GM23338 (cell line): ENCODE results near the gene PHF13. TPM values are rescaled to one million over a fixed set of nuclear protein-coding genes. Genes with fewer than 3 reads are reported as not detected.

Experiments
- CREB1 ChIP-seq: fragments of 250-450 bp; sonication (Bioruptor Pico); IDR thresholded peaks from 2 replicates; pipeline ENCODE4 v1.5.0; 2020; ENCODE audit warnings: low read depth, mild to moderate bottlenecking, moderate library complexity
- ETS1 ChIP-seq: IDR thresholded peaks from 2 replicates; pipeline ENCODE4 v1.6.1; 2016; ENCODE audit warnings: antibody characterized with exemption
- EZH2 ChIP-seq: fragments of 200-600 bp; sonication (generic); IDR thresholded peaks from one replicate; pipeline ENCODE4 v1.8.0; 2017; ENCODE audit warnings: antibody characterized with exemption, mild to moderate bottlenecking, low read depth; ENCODE audit not compliant: unreplicated experiment
- POLR2AphosphoS5 ChIP-seq: IDR thresholded peaks from 2 replicates; pipeline ENCODE4 v1.6.1; 2016; ENCODE audit warnings: antibody characterized with exemption, low read depth
- STAT1 ChIP-seq: IDR thresholded peaks from one replicate; pipeline ENCODE4 v1.6.1; 2016; ENCODE audit warnings: antibody characterized with exemption; ENCODE audit not compliant: unreplicated experiment
- ZNF462 ChIP-seq: fragments of 250-450 bp; sonication (Bioruptor Pico); IDR thresholded peaks from 2 replicates; pipeline ENCODE4 v1.5.0; 2020; ENCODE audit warnings: mild to moderate bottlenecking, moderate library complexity
- polyA plus RNA-seq: library from polyadenylated mRNA; unstranded; fragments of >200 nt; fragmentation: Nextera tagmentation; extraction: Ambion mirVana; gene quantifications from 2 replicates; pipeline ENCODE4 v1.2.1, GENCODE V29; 2016
- total RNA-seq: library from RNA; depleted of rRNA; stranded (reverse); fragments of >200 nt; shearing (Covaris generic); gene quantifications from 2 replicates; pipeline ENCODE4 v1.2.3, GENCODE V29; 2014

PHF13 gene
- total and polyA plus RNA-seq, 2 experiments from 2014 or later = 12.1 to 33.2 TPM

GRCh38 chr1:6601049-6601922 is 12.2 kb upstream of the PHF13 start (continued):
- TF ChIP-seq ZNF462 (CRISPR knock-in tag) (no peak), POLR2AphosphoS5 (no peak), ETS1 (no peak), STAT1 (no peak), EZH2 (no peak), CREB1 (0 out of 2 replicates have a peak, but pooled peaks have one; percentile 38)
